Measurements from ENCODE around the gene SERINC5. TPM values are rescaled to one million over a fixed set of nuclear protein-coding genes. Genes with fewer than 3 reads are reported as not detected.

The SERINC5 gene
- total RNA-seq, 1 experiment from 2014 or later: 70.6 TPM

GRCh38 chr5:80268916-80269315 lies 13.1 kb upstream of the SERINC5 start:
- CTCF ChIA-PET: no interaction called here
- ATAC-seq (no peak), DNase-seq (ENCODE audit: low read depth, low spot score) (no peak)
- POLR2A ChIA-PET: no interaction called here
- intact Hi-C loops (cut with micrococcal nuclease; ENCODE audit: unreplicated experiment) (no loop called here), in situ Hi-C loops (cut with HindIII; ENCODE audit: low pct_unique_long_range_greater_than_20kb, low sequenced_read_pairs) (no loop called here)
- Histone ChIP-seq H3K27me3 (ENCODE audit: control insufficient read depth, insufficient read depth, low read length) (no peaks in the 10 kb centered on the region), H3K4me1 (ENCODE audit: control insufficient read depth, insufficient read depth, low read length) (0 out of 2 replicates have a peak, but pooled peaks cover 3% of the 10 kb centered on the region), H3K4me3 (ENCODE audit: low read depth in 2 of 2, low read length in 2 of 2) (no peak overlapping the region), H3K9me3 (ENCODE audit: control insufficient read depth, insufficient read depth, low read depth, low read length) (no peaks in the 10 kb centered on the region), H3K36me3 (ENCODE audit: control insufficient read depth, insufficient read depth, low read length) (no peaks in the 10 kb centered on the region), H3K27ac (ENCODE audit: low read length) (no peak overlapping the region)
- no TSS peak for BruUV-seq (replicated peaks)
- TF ChIP-seq CTCF (IDR thresholded peaks at IDR 0.05) (no peak), POLR2AphosphoS5 (IDR thresholded peaks at IDR 0.05; ENCODE audit: low read depth, low read length) (no peak), TCF7L2 (IDR thresholded peaks at IDR 0.05; ENCODE audit: low read depth, low read length) (no peak), SIN3A (IDR thresholded peaks at IDR 0.05; ENCODE audit: borderline replicate concordance, insufficient read depth, low read depth, low read length) (no peak), REST (IDR thresholded peaks at IDR 0.05; ENCODE audit: insufficient read depth in 1 of 2, low read depth in 2 of 2, low read length in 1 of 2) (no peak)

GRCh38 chr5:80266566-80266965 lies 10.7 kb upstream of the SERINC5 start:
- H3K9me3 ChIP-seq (ENCODE audit: control insufficient read depth, insufficient read depth, low read depth, low read length): no peaks in the 10 kb centered on the region
- TF ChIP-seq REST (IDR thresholded peaks at IDR 0.05; ENCODE audit: insufficient read depth in 1 of 2, low read depth in 2 of 2, low read length in 1 of 2) (no peak), SIN3A (IDR thresholded peaks at IDR 0.05; ENCODE audit: borderline replicate concordance, insufficient read depth, low read depth, low read length) (no peak), POLR2AphosphoS5 (IDR thresholded peaks at IDR 0.05; ENCODE audit: low read depth, low read length) (no peak), TCF7L2 (IDR thresholded peaks at IDR 0.05; ENCODE audit: low read depth, low read length) (no peak)
- no peak overlapping the region for H3K27ac ChIP-seq (ENCODE audit: low read length)
- no peak for ATAC-seq
- DNase-seq (ENCODE audit: low read depth, low spot score): no peak
- intact Hi-C loops (cut with micrococcal nuclease; ENCODE audit: unreplicated experiment): no loop called here
- in situ Hi-C loops (cut with HindIII; ENCODE audit: low pct_unique_long_range_greater_than_20kb, low sequenced_read_pairs): no loop called here
- 0 out of 2 replicates have a peak, but pooled peaks cover 3% of the 10 kb centered on the region for H3K4me1 ChIP-seq (ENCODE audit: control insufficient read depth, insufficient read depth, low read length)
- BruUV-seq (replicated peaks): no TSS peak
- ChIA-PET CTCF (no interaction called here), POLR2A (no interaction called here)
- no peak overlapping the region for H3K4me3 ChIP-seq (ENCODE audit: low read depth in 2 of 2, low read length in 2 of 2)
- H3K27me3 ChIP-seq (ENCODE audit: control insufficient read depth, insufficient read depth, low read length): no peaks in the 10 kb centered on the region
- no peaks in the 10 kb centered on the region for H3K36me3 ChIP-seq (ENCODE audit: control insufficient read depth, insufficient read depth, low read length)

Data from Panc1 (cell line).